Dedifferentiated amniotic fluid mesenchymal stem cell (primary cell): ENCODE measurements around the gene COL2A1.

ENCODE experiments used
- DNase-seq: peaks from one replicate; pipeline ENCODE4 v3.0.0-alpha.2; 2016; ENCODE audit errors: extremely low spot score

COL2A1 gene

DNA sequence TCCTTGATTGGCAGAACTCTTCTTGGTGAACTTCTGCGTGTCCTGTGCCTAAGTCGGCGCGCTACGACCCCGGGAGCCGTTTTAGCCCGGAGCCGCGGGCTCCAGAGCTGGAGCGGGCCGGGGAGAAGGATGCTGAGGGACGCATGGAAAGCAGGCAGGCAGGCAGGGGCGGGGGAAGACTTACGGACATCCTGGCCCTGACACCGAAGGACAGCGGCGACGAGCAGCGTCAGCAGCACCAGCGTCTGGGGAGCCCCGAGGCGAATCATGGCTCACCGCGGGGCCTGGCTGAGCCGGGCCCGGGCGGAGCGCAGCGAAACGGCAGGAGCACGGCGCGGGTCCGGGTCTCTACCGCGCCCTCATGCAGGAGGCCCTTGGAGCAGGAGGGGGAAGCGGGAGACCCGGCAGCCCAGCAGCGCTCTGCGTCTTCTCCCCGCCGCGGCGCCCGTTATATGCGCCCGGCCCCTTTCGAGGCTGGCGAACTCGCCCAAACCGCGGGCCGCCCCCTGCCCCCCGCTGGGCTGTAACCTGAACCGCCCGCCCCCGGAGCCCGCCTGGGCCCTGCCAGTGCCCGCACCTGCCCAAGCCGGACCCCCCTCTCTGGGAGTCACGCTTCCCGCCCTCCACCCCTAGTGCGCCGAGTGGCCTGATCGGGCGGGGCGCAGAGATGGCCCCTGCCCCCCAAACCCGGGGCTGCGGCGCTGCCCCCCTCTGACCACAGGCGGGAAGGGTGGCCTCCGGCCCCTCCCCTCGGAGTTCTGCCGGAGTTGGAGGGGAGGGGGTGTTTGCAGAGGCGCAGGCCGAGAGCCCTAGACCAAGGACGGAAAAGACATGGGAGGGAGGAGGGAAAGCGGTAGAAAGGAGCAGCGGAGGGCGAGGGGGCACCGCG lies at the start of gene COL2A1:
Gene COL2A1 (minus strand): TSS at position 424 of the 889 bp plus-strand sequence. CDS start 155 bp downstream, at position 269.
- DNase-seq, result no peak

DNA sequence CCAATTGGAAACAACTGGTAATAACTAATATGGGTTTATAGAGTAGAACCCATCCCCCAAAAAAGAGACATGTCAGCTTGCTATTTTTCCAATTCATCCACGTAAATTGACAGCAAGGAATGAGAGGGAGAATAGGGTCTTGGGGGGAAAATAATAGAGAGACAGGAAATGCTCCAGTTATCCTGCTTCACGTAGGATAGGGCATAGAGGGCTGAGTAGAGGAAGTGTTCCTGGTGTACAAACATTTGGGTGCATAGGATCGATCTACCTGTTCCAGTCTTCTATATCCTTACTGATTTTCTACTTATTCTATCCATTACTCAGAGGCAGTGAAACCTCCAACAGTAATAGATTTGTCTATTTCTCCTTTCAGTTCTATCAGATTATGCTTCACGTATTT lies 49.6 kb upstream of the COL2A1 start:
- DNase-seq, result no peak

DNA sequence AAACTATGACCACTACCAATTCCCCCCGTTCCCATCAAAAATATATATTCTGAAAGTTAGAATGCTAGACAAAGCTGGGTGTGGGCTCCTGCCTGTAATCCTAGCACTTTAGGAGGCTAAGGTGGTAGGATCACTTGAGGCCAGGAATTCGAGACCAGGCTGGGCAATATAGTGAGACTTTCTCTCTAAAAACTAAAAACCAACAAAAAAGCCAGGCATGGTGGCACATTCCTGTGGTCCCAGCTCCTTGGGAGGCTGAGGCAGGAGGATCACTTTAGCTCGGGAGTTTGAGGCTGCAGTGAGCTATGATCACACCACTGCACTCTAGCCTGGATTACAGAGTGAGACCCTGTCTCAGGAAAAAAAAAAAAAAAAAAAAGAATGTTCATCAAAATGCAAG lies 48.8 kb upstream of the COL2A1 start:
- no peak for DNase-seq

DNA sequence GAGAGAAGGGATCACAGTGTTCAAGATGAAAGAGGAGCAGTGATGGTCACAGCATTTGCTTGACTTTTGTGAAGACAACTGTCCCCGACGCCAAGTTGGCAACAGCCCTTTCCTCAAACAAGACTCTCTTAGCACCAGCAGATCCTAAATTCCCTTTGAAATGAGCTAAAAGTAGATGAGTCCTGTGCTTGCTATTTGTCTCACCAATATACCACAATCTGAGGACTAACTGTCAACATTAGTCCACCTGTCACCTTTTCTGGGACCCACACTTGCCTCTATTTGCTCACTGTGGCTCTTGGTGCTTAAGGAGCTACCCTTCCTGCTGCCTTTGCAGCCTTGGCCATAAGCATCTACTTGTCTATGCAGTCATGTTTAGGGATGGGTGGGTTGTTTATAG lies 47.4 kb upstream of the COL2A1 start:
- DNase-seq, result no peak

DNA sequence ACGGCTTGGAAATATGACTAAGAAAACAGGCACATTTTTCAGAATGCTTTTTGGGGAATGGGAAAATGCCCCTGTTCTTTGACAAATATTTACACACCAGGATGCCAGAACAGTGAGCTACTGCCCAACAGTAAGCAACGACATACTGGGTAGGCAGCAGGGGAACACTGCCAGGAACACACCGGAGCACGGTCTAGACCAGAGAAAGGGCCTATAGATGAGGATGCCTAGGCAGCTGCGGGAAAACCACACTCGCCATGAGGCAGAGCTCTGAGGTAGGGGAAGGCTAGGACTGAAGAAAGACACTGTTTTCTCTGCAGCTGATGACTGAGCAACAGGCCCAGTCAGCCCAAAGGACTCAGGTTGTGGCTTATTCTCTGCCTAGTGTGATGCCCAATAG lies 45.9 kb upstream of the COL2A1 start:
- DNase-seq, result no peak

DNA sequence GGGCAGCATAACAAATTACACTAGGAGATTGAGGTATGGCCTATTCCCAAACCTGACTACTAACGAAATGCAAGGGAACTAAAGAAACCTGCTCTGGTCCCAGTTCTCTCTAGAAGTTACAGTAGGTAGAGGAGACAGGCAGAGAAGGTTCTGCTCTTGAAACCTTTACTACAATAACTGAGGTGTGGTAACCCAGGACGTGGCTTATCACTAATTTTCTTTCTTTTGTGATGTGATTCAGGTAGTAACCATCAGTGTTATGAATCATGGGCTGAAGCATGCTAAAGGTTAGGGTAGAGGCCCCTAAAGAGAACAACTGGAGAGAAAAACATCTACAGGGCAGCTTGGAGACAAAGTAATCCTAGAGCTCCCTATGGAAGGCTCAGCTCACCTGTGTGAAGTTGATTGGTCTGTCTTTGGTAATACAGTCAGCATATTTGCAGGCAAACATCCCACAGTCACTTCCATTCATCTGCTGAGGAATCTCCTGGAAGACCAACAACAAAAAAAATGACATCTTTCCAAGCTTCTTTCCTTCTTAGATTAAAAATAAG lies 41.8 kb upstream of the COL2A1 start:
- DNase-seq, result no peak

DNA sequence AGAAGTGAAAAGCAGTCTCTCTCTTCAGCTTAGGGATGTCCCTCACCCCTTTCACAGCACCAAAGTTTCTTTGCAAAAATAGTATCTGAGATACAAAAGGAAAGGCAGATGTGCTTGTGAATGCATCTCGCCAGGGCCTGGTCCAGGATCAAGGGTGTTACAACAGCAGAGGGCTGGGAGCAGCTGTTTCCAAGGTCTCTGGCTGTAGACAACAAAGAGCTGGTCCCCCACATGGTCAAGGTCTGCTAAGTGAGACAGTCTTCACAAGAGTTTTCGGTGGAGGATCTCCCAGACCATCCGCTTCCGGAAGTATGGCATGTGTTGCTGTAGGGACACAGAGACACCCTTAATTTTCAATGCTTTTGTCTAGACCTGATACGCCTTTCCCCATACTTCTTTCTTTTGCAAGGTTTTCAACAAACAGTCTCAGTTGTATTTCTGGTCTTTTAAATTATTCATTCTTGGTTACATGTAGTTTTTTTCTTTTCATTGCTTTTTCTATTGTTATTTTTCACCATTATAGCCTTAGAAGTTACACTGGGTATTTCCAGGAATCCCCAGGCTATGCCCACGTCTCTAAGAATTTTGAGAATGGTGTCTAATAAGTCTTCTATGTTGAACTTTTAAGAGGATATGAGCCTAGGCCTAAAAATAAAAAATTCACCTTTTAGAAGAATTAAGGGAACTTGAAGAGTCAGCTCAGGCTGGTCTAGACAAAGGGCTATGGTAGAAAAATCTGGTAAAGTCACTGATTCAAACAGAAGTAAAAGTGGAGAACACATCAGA lies 41.0 kb upstream of the COL2A1 start:
- DNase-seq, result no peak

DNA sequence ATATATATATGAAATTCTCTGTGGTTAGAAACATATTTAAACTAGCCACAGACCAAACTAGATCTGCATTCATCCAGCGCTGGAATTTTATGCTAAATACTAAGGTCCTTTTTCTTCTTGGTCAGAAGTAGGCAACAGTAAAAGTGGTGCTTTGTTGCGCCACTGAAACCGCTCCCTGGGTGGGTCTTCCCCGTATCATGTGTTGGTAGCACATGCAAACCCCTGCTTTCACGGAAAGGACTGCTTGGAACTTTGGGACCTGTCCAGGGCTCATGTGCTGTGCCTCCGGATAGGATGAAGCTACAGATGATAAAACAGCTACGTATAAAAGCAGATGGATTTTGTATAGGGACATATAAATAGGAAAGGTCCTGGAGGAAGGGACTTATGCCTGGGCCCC lies 40.1 kb upstream of the COL2A1 start:
- DNase-seq, result no peak

DNA sequence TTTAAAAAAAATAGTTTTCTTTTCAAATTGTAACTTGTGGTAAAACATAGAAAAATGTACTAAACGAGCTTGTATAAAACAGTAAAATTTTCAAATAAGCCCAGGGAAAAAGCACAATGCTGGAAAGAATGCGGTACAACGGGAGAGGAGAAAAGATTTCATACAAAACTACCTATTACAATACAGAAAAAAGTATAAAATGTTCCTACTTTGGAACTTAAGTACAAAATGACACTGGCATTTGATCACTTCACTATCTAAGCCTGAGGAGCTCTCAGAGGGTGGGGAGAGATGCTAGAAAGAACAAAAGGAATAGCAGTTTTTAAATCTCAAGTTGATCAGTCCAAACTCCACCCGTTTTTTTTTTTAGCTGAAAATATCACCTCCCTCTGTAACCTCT lies 39.5 kb upstream of the COL2A1 start:
- no peak for DNase-seq

DNA sequence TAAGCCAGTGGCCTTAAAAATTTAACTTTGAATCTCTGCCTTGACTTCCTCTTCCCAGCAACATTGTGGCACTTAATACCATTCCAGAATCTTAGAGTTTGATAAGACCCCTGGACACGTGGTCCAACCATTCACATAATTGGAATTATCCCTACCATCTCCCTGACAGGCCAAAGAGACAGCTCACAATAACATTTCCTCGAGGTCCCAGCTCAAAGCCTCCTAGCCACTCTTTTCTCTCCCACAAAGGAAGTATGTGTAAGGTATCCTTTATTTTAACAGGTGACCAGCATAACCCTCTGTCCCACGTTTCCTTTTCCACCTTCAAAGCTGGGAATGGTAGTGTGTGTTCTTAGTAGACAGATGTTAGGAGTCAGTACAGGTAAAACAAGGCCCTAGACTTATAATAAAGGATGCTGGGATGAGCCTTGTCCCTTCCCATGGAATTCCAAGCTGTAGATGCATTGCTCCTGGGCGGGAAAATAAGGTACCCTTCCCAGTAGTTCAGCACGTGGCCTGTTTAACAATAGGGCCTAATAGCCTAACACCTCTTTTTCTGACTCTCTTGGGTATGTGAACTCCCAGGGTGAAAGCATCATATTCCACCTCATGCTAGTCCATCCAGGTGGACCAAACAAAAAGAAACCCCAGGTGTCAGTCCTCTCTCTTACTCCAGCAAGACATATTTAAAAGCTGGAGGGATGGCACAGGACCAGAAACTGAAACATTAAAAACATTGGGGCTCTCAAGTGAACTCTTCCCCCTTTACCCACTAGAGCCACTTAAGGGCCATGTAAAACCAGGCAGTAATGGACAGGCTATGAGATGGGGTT lies 37.5 kb upstream of the COL2A1 start:
- DNase-seq, result no peak

DNA sequence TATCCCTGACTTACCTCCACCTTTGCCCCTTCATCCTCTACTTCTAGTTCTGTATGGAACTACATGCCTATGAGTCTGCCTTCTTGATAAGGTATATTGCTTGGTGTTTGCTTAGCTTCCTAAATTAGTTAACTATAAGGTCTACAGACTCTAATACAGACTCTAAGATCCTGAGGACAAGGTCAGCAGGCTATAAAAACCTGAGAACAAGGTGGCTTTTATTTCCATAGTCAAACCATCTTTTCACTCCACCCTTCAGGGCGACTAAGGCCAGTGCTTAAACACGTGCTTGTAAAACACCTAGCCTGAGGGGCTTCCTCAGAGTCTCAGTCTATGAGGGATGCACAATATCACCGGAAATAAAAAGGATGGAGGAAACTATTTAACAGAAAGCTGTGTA lies 36.1 kb upstream of the COL2A1 start:
- DNase-seq, result no peak

DNA sequence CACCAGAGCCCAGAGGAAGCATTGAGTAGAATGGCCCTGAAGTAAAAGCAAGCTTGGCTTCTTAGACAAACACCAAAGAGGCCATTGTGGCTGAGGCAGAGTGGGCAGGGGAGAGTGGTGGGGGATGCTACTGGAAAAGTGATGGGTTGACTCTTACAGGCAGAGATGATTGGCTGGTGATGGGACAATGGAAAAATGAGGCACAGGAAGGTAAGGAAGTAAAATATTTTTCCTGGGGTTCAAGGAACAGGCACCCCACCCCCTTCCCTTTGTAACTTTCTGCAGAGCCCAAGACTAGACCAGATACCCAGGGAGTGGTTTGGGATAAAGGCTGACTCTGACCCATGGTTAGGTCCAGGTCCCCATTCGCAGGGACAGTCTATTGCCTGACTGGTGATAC lies 34.9 kb upstream of the COL2A1 start:
- no peak for DNase-seq

DNA sequence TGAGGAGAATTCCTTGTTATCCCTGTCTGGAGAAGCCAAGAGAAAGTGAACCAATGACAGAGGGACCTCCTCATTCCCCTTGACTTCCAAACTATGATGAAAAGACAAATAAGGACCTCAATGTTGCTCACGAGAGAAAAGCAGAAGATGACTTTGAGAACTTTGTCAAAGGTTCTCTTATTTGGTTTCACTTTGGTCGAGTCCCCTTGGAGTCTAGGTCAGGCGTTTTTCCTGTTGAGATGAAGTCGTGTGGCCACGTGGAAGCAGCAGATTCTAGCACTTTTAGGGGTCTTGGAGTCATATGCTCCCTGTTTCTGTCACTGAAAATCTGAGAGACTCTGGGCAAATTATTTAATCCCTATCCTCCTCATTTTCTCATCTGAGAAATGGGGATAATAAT lies 33.8 kb upstream of the COL2A1 start:
- no peak for DNase-seq

DNA sequence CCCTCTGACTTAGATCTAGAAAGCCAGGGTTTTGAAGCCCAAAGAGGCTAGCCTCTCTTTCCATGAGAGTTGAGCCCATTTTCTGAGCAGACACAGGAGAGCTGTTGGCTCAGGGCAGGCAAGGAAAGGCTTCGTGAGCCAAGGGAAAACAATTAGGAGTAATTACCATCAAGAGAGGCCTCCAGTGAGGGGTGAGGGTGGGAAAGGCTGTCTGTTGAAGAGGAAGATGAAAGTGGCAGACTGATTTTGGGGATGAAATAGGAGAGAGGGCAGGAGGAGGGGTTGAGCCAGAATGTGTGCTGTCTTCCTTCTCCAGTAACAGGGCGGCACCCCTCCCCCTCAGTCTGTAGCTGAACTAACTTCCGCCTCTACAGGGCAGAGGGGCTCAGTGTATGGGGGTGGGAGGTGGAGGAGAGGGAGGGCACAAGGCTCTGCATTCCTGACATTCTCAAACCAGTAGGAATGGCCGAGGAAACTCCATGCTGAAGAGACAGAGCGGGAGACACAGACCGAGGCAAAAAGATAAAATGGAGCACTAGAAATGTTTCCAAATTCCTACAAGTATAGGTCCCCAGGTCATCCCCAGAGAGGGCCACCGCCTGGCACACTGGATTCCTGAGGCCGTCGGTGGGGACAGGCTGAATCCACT lies 33.1 kb upstream of the COL2A1 start:
- no peak for DNase-seq

DNA sequence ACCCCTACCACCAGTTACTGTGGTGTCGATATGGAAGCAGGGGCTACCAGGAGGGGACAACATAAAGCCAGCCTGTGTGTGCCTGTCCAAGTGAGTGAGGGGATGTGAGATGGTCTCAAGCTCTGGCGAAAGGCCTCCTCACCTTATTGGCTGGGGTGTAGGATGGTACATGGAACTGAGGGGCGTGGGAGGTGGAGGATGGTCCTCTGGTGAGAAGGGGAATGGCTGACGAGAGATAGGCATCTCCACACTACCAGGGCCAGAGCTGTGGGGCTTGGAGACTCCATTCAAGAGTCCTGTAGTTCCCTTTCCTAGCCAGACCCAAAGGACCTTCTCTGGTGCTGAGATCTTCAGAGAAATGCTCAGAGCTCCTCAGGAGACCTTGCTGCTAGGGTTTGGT lies 32.5 kb upstream of the COL2A1 start:
- no peak for DNase-seq

DNA sequence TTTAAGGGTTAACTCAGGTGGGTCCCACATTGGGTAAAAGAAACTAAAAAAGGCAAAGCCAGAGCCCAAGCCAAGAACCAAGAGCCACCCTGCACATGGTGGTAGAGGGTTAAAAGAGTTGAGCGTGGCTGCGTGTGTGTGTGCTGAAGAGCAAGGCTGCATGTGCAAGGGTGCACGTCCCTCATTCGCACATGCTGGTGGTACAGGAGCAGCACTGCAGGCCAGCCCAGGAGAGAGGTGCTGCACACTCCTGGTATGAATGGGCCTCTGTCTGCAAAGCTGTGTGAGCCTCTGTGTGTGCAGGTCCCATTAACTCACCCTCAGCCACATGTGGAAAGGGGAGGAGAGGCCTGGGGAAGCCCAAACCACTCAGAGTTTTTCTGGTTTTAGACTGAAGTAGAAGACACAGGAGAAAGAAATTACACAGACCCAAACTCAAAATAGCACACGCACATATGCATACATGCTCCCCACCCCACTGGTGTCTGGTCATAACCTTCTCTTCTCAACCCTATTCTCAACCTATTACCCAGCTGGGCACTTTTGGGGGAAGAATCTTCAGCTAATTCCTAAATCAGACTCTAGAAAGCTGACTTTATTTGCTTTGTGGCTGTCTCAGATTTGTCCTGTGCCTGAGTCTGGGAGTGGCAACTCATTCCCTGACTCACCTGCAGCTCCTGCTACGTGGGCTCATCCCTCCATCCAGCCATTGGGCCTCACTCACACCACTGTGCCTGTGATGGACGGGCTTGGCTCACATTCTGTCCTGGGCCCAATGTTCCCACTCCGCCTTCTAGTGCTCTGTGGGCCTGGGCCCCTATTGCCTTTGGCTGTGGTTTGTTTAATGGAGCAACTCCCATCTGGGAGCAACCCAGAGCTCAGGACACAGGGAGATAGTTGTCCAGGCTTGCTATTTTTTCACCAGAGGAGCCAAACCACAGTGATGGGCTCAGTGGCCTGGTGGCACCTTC lies 30.8 kb upstream of the COL2A1 start:
- DNase-seq, result no peak

DNA sequence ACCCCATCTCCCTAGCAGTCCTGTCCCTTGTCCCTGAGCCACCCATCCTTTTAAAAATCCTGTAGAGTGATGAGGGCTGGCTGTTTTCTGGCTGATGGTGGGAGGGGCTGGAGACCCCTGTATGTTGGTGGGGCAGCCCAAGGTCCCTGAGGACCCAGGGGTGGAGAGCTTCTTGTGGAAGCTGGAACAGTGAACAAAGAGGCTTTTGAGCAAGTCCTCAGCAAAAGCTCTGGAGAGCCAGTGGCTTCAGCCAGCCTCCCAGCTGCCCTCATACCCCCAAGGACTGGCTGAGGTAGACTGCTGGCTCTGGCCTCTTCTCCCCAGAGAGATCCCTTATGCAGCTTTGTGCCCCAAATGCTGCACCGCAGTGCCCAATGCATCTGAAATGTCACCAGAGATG lies 29.2 kb upstream of the COL2A1 start:
- no peak for DNase-seq

DNA sequence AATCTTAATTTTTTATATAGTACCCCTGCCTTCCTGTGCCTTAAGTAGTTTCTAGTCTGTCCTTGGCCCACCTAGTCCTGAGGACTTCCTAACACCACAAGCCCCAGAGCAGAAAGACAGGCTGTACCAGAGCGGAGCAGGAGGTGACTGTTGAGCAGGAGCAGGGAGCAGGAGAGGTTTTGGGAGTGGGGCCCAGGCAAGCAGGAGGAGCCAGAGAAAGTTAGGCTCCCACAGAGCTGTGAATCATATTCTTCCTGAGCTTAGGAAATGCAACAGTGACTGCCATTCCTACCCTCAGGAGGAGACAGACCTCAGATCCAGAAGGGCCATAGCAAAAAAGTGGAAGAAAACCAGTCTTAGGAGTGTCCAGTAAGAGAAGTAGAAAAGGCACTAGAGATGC lies 28.3 kb upstream of the COL2A1 start:
- no peak for DNase-seq

DNA sequence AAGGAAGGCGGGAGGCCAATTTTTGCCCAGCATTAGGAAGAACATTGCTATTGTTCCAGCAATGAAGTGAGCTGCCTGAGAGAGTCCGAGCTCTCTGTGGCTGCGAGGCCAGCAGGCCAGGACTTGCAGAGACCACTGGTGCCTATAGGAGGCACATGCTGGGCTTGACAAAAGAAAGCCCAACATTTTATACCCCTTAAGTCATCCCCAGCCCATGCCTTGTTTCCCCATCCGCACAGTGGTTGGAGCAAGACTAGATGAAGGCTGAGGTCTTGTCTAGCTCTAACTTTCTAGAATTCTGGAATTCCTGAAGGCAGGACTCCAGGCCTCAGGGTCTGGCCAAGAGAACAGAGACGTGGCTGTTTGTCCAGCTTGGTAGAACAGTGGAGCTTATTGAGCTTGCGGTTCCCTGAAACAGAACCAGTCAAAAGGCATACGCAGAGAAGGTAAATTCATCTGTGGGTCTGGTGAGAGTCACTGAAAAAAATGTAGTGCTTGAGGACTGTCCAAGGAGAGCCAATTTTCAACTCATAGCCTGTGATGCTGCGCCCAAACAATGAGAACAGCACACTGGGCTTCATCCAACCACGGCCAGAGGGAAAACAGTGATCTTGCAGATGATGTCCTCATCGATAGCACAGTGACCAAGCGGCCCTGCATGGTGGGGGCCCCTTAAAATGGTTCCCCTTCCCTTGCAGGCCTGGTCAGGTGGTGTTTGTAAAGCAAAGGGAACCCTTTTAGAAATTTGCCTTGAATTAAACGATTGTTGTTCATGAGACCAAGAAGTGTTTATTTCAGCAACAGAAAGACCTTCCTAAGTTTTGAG lies 27.1 kb upstream of the COL2A1 start:
- no peak for DNase-seq
